ENCODE data around the gene TACC3. TPM values are rescaled to one million over a fixed set of nuclear protein-coding genes. Genes with fewer than 3 reads are reported as not detected.

The TACC3 gene
- polyA plus RNA-seq, 1 of the 3 experiments (the other 2 are of a cell fraction): 49.5 TPM

DNA sequence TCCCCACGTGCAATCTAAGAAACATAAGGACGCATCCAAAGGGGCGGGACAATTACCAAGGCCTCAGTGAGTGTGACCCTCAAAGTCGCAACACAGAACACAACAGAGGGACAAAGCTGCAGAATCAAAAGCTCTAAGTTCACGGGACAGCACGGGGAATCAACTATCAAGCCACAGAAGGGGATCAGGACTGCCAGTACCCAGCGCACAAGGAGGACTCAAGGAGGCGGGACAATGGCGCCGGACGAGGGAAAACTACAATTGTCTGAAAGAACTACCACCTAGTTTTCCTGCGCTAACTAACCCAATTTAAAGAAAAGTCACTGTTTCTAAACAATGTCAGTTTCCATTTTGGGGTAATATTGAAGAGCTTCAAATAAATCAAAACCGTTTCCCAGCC lies 38.5 kb upstream of the TACC3 start:
- TF ChIP-seq EZH2phosphoT487 (IDR thresholded peaks at IDR 0.05; ENCODE audit: borderline replicate concordance, low read depth) (no peak), USF2 (IDR thresholded peaks at IDR 0.05; ENCODE audit: borderline replicate concordance, low read depth, low read length) (no peak), CHD2 (IDR thresholded peaks at IDR 0.05; ENCODE audit: low read length, partially characterized antibody) (no peak), NRF1 (IDR thresholded peaks at IDR 0.05; ENCODE audit: low read depth, low read length) (no peak), POLR2AphosphoS5 (IDR thresholded peaks at IDR 0.05; ENCODE audit: low read depth, low read length) (no peak), FOXM1 (IDR thresholded peaks at IDR 0.05; ENCODE audit: low read depth) (no peak), TEAD4 (IDR thresholded peaks at IDR 0.05; ENCODE audit: borderline replicate concordance, insufficient read depth) (no peak), GABPA (IDR thresholded peaks at IDR 0.05; ENCODE audit: low read depth) (no peak), RCOR1 (IDR thresholded peaks at IDR 0.05; ENCODE audit: low read length) (no peak), JUND (IDR thresholded peaks at IDR 0.05) (no peak)
- TF ChIP-seq, protein P1, sequence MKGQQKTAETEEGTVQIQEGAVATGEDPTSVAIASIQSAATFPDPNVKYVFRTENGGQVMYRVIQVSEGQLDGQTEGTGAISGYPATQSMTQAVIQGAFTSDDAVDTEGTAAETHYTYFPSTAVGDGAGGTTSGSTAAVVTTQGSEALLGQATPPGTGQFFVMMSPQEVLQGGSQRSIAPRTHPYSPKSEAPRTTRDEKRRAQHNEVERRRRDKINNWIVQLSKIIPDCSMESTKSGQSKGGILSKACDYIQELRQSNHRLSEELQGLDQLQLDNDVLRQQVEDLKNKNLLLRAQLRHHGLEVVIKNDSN (IDR thresholded peaks at IDR 0.05; ENCODE audit: borderline replicate concordance, low read depth): no peak
- TF ChIP-seq, protein P2, sequence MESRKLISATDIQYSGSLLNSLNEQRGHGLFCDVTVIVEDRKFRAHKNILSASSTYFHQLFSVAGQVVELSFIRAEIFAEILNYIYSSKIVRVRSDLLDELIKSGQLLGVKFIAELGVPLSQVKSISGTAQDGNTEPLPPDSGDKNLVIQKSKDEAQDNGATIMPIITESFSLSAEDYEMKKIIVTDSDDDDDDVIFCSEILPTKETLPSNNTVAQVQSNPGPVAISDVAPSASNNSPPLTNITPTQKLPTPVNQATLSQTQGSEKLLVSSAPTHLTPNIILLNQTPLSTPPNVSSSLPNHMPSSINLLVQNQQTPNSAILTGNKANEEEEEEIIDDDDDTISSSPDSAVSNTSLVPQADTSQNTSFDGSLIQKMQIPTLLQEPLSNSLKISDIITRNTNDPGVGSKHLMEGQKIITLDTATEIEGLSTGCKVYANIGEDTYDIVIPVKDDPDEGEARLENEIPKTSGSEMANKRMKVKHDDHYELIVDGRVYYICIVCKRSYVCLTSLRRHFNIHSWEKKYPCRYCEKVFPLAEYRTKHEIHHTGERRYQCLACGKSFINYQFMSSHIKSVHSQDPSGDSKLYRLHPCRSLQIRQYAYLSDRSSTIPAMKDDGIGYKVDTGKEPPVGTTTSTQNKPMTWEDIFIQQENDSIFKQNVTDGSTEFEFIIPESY (IDR thresholded peaks at IDR 0.05; ENCODE audit: borderline replicate concordance, low read depth): no peak
- TF ChIP-seq, protein P3, sequence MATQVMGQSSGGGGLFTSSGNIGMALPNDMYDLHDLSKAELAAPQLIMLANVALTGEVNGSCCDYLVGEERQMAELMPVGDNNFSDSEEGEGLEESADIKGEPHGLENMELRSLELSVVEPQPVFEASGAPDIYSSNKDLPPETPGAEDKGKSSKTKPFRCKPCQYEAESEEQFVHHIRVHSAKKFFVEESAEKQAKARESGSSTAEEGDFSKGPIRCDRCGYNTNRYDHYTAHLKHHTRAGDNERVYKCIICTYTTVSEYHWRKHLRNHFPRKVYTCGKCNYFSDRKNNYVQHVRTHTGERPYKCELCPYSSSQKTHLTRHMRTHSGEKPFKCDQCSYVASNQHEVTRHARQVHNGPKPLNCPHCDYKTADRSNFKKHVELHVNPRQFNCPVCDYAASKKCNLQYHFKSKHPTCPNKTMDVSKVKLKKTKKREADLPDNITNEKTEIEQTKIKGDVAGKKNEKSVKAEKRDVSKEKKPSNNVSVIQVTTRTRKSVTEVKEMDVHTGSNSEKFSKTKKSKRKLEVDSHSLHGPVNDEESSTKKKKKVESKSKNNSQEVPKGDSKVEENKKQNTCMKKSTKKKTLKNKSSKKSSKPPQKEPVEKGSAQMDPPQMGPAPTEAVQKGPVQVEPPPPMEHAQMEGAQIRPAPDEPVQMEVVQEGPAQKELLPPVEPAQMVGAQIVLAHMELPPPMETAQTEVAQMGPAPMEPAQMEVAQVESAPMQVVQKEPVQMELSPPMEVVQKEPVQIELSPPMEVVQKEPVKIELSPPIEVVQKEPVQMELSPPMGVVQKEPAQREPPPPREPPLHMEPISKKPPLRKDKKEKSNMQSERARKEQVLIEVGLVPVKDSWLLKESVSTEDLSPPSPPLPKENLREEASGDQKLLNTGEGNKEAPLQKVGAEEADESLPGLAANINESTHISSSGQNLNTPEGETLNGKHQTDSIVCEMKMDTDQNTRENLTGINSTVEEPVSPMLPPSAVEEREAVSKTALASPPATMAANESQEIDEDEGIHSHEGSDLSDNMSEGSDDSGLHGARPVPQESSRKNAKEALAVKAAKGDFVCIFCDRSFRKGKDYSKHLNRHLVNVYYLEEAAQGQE (IDR thresholded peaks at IDR 0.05; ENCODE audit: low read depth, low read length): no peak
- H3K27ac ChIP-seq (ENCODE audit: low read depth in 2 of 2, low read length in 1 of 2): peak overlapping the region in 1 of 2 experiments; percentile 94; a peak in 3 of 4 replicates
- peak overlapping the region; percentile 93 for H3K4me2 ChIP-seq
- no peaks in the 10 kb centered on the region for H3K36me3 ChIP-seq (replicated peaks in 1 of 2; ENCODE audit: control insufficient read depth in 1 of 2, insufficient read depth in 2 of 2, low read length in 1 of 2)
- no peak for DNase-seq
- no peaks in the 10 kb centered on the region for H3K9me3 ChIP-seq
- CTCF ChIA-PET: interaction anchor here (6.2 kb wide), 1 partner anchor 10 kb away, joined by 32 read pairs; no protein-coding TSS in a partner anchor
- no peaks in the 10 kb centered on the region for H4K20me1 ChIP-seq (ENCODE audit: insufficient read depth)
- H3K4me3 ChIP-seq (ENCODE audit: low read depth in 2 of 2, low read length in 1 of 2): peak overlapping the region; percentile 65 to 67; a peak in 3 of 4 replicates
- peak overlapping the region; percentile 89; the same call in 1 of the 2 replicates for H2AFZ ChIP-seq (ENCODE audit: low read depth)
- POLR2A ChIA-PET: no interaction called here
- peak overlapping the region; percentile 88; the same call in 1 of the 2 replicates for H3K9ac ChIP-seq
- H3F3A ChIP-seq (replicated peaks; ENCODE audit: insufficient read depth): peaks cover 23% of the 10 kb centered on the region
- peaks cover 4 to 13% of the 10 kb centered on the region in 2 experiments; a peak in 2 of 4 replicates for H3K4me1 ChIP-seq (ENCODE audit: control insufficient read depth in 1 of 2, insufficient read depth in 2 of 2, low read depth in 1 of 2, low read length in 1 of 2)
- H3K9me2 ChIP-seq: no peaks in the 10 kb centered on the region
- peaks cover 11% of the 10 kb centered on the region for H3K79me2 ChIP-seq (ENCODE audit: insufficient read depth)
- whole genome bisulfite sequencing (ENCODE audit: low lambda C conversion rate): 96% methylated on average over 13 of the region's 13 CpGs
- no peaks in the 10 kb centered on the region for H3K27me3 ChIP-seq (ENCODE audit: insufficient read depth)

All from SK-N-SH (cell line).